Embryonic facial prominence (tissue), 1 donor: Measurements from ENCODE around the gene INSM2.

Experiments
- DNase-seq: peaks from one replicate; pipeline ENCODE4 v3.0.0-alpha.2; 2016; ENCODE audit errors: extremely low spot score

The INSM2 gene

GRCh38 chr14:35549551-35549950, 15.6 kb downstream of the INSM2 start:
- DNase-seq: no peak

DNA sequence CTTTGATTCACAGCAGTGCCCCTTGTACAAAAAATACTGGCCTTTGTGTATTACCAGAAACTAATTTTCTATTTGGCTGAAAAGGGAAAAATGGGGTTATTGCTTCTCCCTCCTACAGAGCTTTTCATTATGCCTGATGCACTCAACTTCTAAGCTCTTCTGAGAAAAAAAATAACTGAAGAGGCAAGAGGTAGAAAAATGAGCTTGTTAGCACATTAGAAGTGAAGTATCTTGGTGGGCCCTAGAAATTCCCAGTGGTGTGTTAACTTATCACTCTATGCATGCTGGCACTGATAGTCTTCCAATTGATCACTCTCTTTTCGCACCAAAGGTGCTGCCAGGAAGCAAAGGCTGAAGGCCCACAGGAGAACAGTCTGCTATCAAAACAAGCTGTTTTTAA, 17.1 kb downstream of the INSM2 start:
- no peak for DNase-seq

GRCh38 chr14:35553808-35554207, 19.8 kb downstream of the INSM2 start:
- DNase-seq: no peak

DNA sequence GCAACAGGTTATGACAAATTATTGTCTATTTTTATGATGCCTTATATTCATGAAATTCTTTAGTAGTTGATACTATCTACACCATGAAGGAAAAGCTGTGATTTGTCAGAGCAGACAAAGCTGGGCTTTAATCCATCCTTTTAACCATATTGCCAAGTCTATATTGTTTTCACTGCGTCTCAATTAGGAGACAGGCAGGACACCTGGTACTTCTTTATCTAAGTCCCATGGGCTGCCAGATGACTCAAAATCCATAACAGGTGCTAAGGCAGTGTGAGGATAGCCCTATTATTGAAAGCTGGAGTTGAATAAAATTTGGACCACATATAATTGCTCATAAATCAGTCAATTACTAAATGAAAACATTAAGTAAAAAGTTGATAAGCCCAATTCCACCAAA, 22.6 kb downstream of the INSM2 start:
- no peak for DNase-seq

GRCh38 chr14:35557221-35557747, 23.3 kb downstream of the INSM2 start:
- DNase-seq: no peak

GRCh38 chr14:35558680-35559079, 24.7 kb downstream of the INSM2 start:
- DNase-seq: no peak

DNA sequence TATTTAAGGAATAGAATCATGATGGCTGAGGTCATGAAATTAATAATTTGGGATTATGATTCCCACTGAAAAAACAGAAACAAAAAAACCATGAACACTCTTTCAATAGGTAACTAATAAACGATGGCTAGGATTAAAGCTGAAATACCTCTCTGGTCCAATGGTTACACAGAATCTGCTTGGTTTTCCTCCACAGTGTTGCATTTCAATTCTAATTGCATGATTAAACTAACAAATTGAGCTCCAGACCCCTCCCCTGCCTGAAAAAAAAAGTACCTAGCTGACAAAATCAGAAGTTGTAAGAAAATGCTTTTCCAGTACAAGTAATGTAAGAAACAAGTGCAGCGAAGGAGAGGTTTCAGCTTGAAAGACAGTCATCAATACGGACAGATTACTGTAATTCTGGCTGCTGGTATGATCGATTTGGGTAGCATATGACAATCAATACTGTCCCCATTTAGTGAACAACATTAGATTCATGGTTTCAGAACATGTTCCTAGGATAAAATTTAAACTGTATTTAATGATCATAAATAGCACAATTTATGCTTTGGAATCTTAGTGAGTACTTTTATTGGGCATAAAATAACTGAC, 32.0 kb downstream of the INSM2 start:
- DNase-seq: no peak

DNA sequence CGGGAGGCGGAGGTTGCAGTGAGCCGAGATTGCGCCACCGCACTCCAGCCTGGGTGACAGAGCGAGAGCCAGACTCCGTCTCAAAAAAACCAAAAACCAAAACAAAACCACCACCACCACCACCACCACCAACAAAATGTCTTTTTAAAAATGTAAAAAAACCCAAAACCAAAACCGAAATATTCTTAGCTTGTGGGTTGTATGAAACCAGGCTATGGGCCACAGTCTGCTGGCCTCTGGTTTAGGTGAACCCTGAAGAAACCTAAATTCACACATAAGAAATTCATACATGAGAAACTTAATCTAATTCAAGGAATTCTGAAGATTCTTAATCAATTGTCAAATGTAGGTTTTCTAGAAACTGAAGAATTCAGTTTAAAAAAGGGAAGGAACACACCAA, 37.6 kb downstream of the INSM2 start:
- no peak for DNase-seq

DNA sequence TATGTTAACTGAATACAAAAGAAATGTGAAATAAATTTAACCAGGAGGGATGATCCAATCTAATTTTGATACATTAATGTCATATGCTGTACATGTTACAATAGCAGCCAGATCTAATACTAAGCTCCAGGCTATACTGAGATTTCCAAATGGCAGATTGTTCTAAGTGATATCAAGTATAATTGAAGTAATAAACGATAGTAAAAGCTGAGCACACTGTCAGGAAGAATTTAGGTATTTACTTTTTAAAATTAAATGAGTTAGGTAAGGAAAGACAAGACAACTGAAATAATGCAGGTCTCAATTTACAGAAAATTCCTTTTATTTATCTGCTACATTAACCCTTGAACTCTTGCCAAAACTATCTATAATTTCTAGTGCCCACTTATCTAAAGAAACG, 39.9 kb downstream of the INSM2 start:
- no peak for DNase-seq

DNA sequence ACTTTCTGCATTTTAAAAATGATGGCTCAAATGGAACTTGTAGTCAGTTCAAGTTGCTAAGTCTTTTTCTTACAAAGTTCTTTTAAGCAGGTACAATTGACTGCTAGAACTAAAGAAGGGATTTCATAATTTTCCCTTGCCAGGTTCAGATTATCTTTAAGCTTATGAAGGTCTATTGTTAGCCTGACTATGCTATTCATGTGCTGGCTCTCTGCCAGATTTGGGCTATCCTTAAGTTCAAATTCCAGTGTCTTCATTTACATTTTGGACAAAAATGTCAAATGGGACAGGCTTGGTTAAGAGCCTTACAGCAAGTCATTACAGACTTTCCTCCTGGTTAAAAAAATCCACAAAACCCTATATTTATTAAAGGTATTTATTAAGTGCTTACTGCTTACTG, 42.3 kb downstream of the INSM2 start:
- DNase-seq: no peak

DNA sequence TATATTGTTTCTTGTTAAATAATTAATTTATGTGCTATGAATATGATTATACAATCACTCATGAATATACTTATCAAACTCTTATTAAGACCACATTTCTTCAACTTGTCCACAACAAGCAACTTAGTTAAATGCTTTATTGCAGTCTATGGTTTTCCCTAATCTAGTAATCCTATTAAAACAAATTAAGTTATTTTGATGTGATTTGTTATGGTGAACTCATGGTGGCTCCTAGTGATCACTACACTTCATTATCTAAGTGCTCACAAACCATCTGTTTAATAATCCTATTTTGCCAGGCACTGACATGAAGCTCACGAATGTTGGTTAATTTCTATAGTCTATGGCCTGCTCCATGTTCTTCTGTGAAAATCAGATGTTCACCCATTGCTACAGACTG, 42.9 kb downstream of the INSM2 start:
- no peak for DNase-seq

DNA sequence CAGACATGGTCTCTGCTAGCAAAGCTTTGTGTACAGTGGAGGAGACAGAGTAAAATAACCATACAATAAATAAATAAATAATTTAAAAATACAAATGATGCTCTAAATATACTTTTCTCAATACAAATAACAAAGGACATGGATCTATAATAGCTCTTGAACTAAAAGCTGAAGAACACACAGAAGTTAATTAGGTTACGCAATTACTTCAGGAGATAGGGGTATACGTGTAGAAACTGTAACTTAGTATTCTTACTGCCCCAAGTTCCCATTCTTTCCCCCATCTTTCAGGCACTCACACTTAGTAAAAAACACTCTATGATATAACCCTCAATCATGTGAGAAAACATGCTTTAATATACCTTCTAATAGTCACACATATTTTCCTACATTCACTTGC, 44.2 kb downstream of the INSM2 start:
- no peak for DNase-seq

- no peak for DNase-seq
Observed at GRCh38 chr14:35578639-35579038, 44.7 kb downstream of the INSM2 start.
